ENCODE measurements around the gene NIPAL1. TPM values are rescaled to one million over a fixed set of nuclear protein-coding genes. Genes with fewer than 3 reads are reported as not detected.

Gene NIPAL1
- polyA plus RNA-seq, 3 donors = 0.13 to 0.22 TPM; not detected in 1

DNA sequence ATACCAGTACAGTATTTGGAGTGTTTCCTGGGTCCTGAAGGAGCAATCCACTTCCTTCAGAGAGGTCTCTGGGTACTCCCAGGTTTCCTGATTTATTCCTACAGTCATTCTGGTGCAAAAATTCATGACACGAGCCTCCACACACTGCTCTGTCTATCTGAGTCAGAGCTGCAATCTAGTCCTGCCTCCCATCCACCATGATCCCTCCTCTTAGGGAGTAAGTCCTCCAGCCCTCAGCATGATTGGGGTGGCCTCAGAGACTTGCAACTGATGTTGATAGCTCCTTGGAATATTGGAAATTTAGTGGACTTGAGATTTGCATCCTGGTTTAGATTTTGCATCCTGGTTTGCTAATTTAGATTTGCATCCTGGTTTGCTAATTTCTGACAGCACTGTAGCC is 20.6 kb upstream of the NIPAL1 start:
- Histone ChIP-seq H3K79me2 (ENCODE audit: insufficient read depth, low read length) (no peaks in the 10 kb centered on the region), H3K4me2 (replicated peaks; ENCODE audit: extremely low read depth, low read length, poor library complexity, severe bottlenecking) (no peak overlapping the region), H2AFZ (ENCODE audit: insufficient read depth, low read depth, low read length, poor library complexity, severe bottlenecking) (no peak overlapping the region), H3K27ac (ENCODE audit: low read depth in 1 of 2, low read length in 2 of 2) (no peak overlapping the region), H3K9me3 (replicated peaks in 1 of 2; ENCODE audit: control insufficient read depth in 1 of 2, insufficient read depth in 1 of 2, low read length in 2 of 2) (peaks cover 5 to 6% of the 10 kb centered on the region in 2 donors), H3K36me3 (replicated peaks in 1 of 2; ENCODE audit: control insufficient read depth in 1 of 2, insufficient read depth in 2 of 2, low read length in 2 of 2) (no peaks in the 10 kb centered on the region), H3K9ac (ENCODE audit: insufficient read depth, low read length, poor library complexity, severe bottlenecking) (no peak overlapping the region), H4K20me1 (ENCODE audit: insufficient read depth, low read length) (no peaks in the 10 kb centered on the region), H3K27me3 (ENCODE audit: control insufficient read depth in 2 of 2, insufficient read depth in 2 of 2, low read length in 2 of 2) (no peaks in the 10 kb centered on the region), H3K4me3 (replicated peaks in 1 of 3; ENCODE audit: low read depth in 2 of 3, low read length in 3 of 3) (no peak overlapping the region), H3K4me1 (ENCODE audit: control insufficient read depth in 1 of 2, insufficient read depth in 2 of 2, low read length in 2 of 2) (no peaks in the 10 kb centered on the region)
- TF ChIP-seq, protein P1, sequence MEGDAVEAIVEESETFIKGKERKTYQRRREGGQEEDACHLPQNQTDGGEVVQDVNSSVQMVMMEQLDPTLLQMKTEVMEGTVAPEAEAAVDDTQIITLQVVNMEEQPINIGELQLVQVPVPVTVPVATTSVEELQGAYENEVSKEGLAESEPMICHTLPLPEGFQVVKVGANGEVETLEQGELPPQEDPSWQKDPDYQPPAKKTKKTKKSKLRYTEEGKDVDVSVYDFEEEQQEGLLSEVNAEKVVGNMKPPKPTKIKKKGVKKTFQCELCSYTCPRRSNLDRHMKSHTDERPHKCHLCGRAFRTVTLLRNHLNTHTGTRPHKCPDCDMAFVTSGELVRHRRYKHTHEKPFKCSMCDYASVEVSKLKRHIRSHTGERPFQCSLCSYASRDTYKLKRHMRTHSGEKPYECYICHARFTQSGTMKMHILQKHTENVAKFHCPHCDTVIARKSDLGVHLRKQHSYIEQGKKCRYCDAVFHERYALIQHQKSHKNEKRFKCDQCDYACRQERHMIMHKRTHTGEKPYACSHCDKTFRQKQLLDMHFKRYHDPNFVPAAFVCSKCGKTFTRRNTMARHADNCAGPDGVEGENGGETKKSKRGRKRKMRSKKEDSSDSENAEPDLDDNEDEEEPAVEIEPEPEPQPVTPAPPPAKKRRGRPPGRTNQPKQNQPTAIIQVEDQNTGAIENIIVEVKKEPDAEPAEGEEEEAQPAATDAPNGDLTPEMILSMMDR (IDR thresholded peaks at IDR 0.05) = no peak
- peaks cover 9 to 32% (median 23%) of the 10 kb centered on the region in 7 donors for H3K9me3 Mint-ChIP-seq
- no peaks in the 10 kb centered on the region for H3K36me3 Mint-ChIP-seq
- intact Hi-C loops (cut with micrococcal nuclease) = no loop called here
- DNase-seq = no peak
- no peak overlapping the region for H3K4me3 Mint-ChIP-seq
- peaks cover 0 to 1% (median 0%) of the 10 kb centered on the region in 3 donors for H3K27me3 Mint-ChIP-seq (ENCODE audit: low read depth in 3 of 3)
- no CpG with 5 or more reads among the region's 1 CpG for WGBS (ENCODE audit: insufficient coverage)
- no peaks in the 10 kb centered on the region for H3K4me1 Mint-ChIP-seq
- H3K27ac Mint-ChIP-seq = no peak overlapping the region

DNA sequence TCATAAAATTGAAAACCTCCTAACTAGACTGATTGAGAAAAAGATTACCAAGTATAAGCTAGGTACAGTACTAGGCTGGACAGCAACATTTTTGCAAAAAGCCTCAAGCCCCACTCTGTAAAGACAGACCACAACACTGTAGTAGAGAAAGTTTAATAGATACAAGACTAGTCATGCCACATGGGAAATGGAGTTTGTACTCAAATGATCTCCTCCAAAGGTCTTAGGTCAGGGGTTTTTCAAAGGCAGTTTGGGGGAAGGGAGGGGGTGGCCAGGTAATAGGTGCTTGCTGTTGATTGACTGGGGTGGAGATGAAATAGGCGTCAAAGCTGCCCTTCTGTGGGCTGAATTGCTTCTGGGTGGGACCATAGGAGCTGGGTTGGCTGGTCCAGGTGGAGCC is 14.3 kb upstream of the NIPAL1 start:
- H3K27me3 ChIP-seq (ENCODE audit: control insufficient read depth in 2 of 2, insufficient read depth in 2 of 2, low read length in 2 of 2) = no peaks in the 10 kb centered on the region
- TF ChIP-seq, protein P1 (IDR thresholded peaks at IDR 0.05) = no peak
- no peak for DNase-seq
- Mint-ChIP-seq H3K4me3 (no peak overlapping the region), H3K27me3 (ENCODE audit: low read depth in 3 of 3) (peaks cover 0 to 2% (median 0%) of the 10 kb centered on the region in 3 donors), H3K9me3 (peaks cover 6 to 28% (median 22%) of the 10 kb centered on the region in 7 donors), H3K36me3 (peaks cover 0 to 2% of the 10 kb centered on the region in 2 donors), H3K27ac (no peak overlapping the region), H3K4me1 (no peaks in the 10 kb centered on the region)
- no peak overlapping the region for H3K9ac ChIP-seq (ENCODE audit: insufficient read depth, low read length, poor library complexity, severe bottlenecking)
- H3K4me1 ChIP-seq (ENCODE audit: control insufficient read depth in 1 of 2, insufficient read depth in 2 of 2, low read length in 2 of 2) = no peaks in the 10 kb centered on the region
- no peak overlapping the region for H2AFZ ChIP-seq (ENCODE audit: insufficient read depth, low read depth, low read length, poor library complexity, severe bottlenecking)
- intact Hi-C loops (cut with micrococcal nuclease) = loop anchor here in 1 of 2 donors (5.0 kb wide), 1 partner anchor 85 kb away; no protein-coding TSS in a partner anchor
- peaks cover 12 to 16% of the 10 kb centered on the region in 2 donors for H3K9me3 ChIP-seq (replicated peaks in 1 of 2; ENCODE audit: control insufficient read depth in 1 of 2, insufficient read depth in 1 of 2, low read length in 2 of 2)
- WGBS (ENCODE audit: insufficient coverage) = no CpG with 5 or more reads among the region's 1 CpG
- H3K27ac ChIP-seq (ENCODE audit: low read depth in 1 of 2, low read length in 2 of 2) = no peak overlapping the region
- H3K36me3 ChIP-seq (replicated peaks in 1 of 2; ENCODE audit: control insufficient read depth in 1 of 2, insufficient read depth in 2 of 2, low read length in 2 of 2) = no peaks in the 10 kb centered on the region
- no peaks in the 10 kb centered on the region for H4K20me1 ChIP-seq (ENCODE audit: insufficient read depth, low read length)
- H3K79me2 ChIP-seq (ENCODE audit: insufficient read depth, low read length) = no peaks in the 10 kb centered on the region
- H3K4me2 ChIP-seq (replicated peaks; ENCODE audit: extremely low read depth, low read length, poor library complexity, severe bottlenecking) = no peak overlapping the region
- H3K4me3 ChIP-seq (replicated peaks in 1 of 3; ENCODE audit: low read depth in 2 of 3, low read length in 3 of 3) = no peak overlapping the region
